HG03571 (cell line): ENCODE measurements around the gene AMOTL2.

Source experiments
- ATAC-seq: cut with Tn5 transposase; IDR thresholded peaks from one replicate; pipeline ENCODE4 v1.9.1; 2021; ENCODE audit not compliant: unreplicated experiment

AMOTL2 gene

DNA sequence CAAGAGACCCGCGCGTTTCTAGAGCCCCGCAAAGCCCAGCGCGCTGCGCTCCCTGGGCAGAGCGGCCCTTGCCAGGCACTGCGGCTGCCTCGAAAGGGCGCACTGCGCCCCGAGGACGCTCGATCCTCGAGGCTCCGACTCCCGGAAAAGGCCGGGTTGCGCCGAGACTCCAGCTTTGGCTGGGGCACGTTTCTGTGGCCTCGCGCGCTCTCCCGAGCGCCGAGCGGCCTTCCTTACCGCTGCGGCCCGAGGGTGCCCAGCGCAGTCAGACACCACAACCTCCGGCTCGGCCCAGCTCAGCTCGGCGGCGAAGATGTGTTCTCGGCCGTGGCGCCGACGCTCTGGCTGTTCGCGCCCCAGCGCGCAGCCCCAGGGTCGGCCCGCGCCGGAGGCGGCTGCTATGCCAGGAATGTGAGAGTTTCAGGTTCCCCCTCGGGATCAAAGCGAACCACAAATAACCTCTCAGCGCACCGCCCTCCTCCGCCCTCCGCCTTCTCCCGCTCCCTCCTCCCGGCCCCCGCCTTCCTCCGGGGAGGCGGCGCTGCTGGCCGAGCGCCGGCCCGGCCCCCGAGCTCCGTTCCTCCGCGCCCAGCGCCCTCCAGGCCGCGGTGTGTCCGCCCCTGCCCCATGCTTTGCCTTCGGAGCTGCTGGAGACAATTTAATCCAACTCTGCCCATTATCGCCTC is at the start of gene AMOTL2:
TSS of gene AMOTL2 (minus strand) at position 343 of the 686 bp plus-strand sequence. CDS start 3,014 bp downstream, outside the sequence.
- no peak for ATAC-seq

DNA sequence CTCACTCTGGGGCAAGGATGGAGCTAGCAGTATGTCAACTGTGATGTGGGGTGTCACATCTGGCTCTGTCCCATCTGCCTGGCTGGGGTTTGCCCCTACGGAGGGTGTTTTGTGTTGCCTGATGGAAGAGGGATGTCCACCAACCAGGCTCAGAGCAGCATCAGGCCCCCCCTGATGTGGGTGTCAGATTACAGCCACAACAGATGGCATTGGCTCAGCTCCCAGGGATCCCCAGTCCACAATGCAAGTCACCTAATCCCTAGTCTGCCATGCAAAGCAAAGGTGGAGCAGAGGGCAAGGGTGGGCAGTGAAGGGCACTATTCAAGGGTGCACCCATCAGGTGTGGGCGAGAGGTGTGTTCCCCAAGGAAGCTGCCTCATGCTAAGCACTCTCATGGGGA is 48.9 kb upstream of the AMOTL2 start:
- no peak for ATAC-seq

DNA sequence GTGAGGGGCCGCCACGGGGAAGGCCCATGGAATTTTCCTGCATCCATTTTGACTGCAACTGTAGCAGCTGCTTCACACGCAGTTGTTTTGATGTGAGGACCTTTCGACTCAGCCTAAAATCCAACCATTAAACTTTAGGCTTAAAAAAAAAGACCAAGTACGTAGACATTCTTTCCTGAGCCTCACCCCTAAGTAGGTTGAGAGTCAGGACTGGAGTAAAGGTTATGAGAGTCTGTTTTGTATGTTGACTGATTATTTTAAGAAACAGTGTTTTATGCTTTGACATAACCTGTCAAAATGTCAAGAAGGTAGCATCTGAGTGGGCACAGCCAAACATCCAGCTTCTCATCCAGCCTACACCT is 45.7 kb upstream of the AMOTL2 start:
- no peak for ATAC-seq

DNA sequence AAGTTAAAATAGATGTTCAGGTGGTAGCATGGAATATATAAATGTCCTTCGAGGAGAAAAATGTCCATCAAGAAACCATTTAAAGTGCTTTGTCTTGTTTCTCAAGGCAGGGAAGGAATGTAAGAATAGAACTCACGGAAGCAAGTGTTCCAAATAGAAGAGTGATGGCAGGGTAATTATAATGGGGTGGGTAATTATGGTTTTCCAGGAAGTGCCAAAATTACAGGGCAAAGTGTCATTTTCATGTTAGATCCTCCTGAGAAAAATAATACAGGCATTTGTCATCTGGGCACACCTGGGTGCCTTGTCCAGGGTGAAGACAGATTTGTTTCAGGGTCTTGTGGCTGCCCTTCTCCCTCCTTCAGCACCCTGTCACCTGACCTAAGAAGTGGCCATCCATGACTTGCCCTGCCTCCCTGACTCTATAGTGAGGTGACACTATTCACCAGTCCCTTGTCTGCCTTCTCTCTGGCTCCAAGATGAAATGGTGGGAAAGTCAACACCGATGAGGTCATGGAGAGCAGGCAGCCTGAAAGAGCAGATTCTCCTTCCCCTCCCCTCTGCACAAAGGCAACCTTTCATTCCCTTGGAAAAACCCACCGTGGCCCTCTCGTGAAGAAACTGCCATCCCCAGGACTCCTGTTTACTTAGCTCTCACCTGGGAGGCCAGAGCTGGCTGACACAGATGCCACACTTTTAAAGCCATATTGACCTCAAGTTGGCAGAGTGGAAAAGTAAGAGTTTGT is 45.1 kb upstream of the AMOTL2 start:
- ATAC-seq, result no peak

DNA sequence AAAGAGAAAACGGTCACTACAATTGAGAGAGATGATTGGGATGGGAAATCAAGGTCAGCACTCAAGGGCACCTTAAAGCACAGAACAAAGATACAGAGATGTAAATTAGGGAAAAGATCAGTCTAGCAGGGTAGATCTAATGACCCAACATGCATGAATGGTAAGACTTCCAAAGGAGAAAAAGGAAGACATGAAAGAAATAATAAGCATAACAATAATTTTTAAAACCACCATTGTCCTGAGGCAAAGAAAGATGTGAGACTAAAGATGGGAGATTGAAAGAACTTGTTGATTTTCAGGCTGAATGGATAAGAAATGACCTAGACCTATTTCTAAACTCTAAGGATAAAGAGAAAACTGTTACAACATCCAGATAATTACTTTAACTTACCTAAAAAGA is 34.8 kb upstream of the AMOTL2 start:
- ATAC-seq, result no peak

DNA sequence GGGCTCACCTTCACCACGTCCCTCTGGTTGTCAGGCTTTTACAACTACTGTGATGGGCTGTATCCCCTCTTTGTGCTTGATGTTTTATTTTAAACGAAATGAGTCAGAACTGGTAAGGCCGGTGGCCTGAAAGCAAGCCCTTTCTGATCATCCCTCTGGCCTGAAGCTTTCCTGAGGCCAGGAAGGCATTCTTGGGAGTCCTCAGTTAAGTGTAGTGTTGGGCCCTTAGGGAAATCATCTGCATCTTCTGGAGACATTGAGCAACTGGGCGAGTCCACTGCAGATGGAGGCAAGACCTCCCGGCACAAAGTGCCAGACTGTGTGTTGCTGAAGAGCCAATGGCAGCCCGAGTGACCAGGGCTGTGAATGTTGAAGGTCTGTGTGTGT is 33.0 kb upstream of the AMOTL2 start:
- ATAC-seq, result no peak

DNA sequence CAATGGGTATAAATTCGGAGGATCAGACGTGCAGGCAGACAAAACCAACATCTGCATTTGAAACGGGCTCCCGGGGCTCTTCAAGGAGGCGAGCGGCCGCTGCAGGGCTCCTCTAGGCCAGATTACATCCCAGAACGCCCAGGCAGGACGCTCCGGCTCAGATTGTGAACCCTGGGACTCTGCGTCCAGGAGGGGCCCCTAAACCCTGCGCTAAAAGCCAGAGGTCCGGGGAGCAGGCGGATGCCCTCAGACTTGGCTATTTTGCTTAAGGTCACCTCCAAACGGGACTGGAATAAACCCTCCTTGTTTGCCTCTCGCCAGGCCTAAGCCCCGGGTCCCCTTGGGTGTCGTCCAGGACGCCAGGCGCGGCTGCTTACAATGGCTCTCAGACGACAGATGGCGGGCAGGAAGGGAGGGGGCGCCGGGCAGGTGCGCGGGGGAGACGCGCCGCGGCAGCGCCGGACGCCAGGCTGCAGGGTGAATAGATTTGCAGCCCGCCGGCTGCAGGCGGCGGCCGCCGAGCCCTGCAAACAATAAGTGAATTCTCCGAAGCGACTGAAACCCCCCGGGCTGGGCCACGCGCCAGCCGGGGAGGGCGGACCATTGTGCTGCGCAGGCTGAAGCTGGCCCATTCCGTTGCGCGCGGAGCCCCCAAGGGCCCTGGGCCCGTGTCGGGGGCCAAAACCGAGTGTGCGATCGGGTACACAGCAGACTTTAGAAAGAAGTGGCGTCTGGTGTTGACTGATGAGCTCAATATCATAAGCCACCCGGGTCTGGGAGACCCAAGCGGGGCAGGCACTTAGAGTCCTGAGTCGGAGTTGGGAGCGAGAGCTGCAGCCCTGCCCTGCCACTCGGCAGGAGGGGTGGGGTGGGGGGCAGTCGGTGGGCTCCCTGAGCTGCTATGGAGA is 32.3 kb upstream of the AMOTL2 start:
- no peak for ATAC-seq

DNA sequence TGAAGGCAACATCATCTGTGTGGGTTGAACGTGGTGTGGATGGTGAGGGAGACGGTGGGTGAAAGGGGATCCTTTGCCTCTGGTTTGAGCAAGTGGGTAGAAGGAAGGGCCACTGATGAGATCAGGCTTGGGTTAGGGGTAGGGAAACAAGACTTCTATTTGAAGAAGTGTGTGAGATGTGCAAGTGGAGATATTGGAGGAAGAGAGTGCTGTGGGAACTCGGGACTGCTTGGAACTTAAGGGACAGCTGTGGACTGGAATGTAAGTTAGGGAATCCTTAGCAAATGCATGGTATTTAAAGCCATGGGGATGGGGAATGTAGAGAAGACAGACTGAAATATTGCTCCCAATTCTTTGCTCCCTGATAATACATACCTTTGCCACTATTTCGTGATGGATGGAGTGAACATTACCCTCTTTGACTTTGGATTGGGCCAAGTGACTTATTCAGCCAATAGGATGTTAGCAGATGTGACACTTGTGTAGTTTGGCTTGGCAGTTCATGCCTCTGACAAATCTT is 30.2 kb upstream of the AMOTL2 start:
- no peak for ATAC-seq

DNA sequence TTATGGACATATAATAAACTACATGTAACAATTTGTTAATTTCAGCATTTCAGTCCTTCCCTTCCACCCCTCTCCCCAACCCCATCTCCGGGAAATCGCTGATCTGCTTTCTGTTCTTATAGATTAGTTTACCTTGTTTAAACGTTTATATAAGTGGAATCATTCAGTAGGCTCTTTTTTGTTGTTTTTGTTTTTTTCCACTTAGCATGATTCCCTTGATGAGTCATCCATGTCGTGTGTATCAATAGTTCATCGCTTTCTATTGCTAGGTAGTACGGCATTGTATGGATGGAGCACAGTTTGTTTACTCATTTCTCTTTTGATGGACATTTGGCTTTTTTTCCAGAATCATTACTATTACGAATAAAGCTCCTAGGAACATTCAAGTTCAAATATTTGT is 23.5 kb upstream of the AMOTL2 start:
- no peak for ATAC-seq

DNA sequence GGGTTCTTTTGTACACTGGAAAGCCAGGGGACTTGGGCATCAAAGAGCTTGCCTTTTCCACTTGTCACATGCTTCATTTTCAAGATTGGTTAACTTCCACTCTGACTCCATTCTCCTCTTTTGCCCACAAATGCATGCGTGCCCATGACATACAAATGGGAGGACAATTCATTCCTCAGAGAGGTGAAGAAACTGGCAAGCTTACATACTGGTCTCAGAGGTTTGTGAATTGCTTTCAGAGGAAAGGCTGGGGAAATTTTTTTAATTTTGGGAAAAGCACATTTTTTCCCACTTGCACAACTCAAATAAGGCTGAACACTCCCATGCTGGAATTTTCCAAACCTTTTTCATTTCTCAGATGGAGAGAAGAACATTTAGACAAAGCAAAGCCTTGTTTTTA is 20.9 kb upstream of the AMOTL2 start:
- ATAC-seq, result no peak

DNA sequence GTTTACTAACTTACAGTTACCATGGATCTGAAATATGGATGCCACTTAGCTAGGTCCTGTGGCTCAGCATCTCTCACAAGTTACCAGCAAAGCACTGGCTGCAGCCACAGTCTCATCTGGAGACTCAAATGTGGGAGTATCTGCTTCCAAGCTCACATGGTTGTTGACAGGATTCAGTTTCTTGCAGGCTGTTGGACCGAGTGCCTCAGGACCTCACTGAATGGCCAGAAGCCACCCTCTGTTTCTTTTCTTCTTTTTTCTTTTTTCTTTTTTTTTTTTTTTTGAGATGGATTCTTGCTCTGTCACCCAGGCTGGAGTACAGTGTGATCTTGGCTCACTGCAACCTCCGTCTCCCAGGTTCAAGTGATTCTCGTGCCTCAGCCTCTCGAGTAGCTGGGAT is 20.1 kb upstream of the AMOTL2 start:
- ATAC-seq, result no peak

DNA sequence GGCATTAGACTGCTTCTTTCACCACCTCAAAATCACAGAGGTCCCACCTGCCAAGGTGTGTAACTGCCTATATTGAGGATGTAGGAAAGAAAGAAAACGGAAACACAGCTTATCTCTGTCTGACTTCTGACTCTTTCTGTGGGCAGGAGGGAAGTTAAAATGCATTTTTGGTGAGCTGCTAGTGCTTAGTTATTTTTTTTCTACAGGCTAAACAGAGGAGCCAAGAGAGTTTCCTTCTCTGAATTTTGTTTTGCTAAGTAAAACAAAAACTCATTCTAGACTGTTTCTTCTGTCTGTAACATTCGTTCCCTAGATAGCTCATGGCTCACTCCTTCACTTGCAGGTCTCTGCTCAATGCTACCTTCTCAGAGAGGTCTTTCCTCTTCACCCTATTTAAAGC is 18.8 kb upstream of the AMOTL2 start:
- no peak for ATAC-seq

DNA sequence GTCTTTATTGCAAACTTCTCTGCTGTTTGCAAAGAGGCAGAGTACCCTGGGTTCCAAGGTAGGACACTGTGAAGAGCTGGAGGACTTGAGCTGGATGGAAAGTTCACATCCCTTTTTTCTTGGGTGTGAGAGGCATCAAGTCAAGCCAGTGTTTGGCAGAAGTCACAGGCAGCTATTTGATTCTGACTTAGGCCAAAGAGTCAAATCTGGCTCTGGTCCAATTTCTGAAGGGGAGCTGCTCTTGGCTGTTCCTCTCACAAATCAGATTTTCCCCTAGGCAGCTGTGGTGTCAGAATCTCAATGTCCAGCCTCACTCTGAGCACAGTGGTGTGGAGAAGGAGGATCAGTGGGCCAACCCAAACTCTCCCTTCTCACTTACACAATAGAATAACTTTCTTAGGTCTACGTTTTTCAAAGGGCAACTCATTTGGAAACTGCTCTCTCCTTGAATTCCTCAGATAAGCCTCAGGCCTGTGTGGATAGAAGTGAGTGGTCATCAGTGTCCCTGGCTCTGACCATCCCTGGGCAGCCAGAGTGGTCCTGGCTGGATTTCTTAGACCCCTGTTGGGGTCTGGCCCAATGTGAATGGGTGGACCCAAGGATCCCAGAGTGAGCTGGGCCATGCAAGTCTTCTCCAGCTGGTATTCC is 18.2 kb upstream of the AMOTL2 start:
- no peak for ATAC-seq

DNA sequence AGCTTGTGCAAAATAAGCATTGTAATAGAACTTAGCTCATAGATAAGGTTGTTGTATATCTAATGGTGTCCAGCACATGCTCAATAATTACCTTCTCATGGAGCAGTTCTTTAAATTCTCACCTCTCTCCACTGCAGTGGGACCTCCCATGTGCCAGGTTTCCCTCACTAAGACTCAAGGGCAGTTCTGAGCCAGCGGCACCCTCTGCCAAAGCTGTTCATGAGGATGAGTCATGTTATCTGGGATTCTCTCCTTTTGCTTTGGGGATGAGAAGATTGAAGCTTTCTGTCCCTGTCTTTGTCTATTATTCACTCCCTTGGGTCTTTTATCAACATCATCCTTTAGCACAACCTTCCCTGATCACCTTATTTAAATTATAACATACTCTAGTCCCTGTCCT is 15.6 kb upstream of the AMOTL2 start:
- no peak for ATAC-seq

DNA sequence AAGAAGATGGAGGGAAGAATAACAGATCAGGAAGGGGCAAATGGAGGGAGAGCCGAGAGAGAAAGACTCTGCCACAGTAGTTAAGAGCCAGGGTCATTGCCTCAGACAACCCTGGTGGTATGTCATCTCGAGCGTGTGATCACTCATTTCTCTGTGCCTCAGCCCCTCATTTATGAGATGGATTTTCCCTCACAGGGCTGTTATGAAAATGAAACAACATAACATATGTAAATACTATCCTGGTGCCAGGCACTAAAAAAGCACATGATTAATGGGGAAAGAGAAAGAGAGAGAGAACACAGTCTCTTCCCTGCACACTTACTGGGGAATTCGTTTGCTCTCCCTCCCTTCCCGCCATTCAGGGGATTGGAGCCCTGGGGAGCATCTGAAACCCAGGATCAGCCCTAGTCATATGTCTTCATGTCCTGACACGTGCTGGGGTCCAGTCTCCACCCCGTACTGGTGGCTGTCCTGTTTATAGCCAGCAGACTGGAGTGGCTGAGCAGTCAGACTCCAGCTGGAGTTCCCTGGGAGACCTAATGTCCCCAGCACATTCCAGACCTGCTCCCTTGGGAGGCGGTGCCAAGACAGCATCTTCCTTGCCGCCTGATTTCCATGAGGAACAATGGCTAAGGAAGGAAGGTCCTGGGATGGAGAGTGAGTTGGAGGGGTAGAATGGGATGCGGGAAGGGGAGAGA is 14.7 kb upstream of the AMOTL2 start:
- ATAC-seq, result no peak

DNA sequence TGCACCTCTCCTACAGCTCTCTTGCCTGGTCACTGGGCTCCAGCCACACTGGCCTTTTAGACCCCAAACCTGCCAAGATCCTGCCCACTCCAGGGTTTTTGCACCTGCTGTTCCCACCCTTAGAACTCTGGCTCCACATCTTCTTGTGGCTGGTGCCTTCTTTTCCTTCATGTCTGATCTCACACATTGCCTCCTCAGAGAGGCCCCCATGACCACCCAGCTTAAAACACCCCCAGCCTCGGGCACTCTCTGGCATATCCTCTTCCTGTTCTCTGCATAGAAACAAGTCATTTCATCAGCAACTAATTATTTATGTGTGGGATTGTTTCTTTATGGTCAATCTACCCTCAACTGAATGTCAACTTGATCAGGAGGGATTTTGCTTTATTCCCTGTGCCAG is 14.0 kb upstream of the AMOTL2 start:
- no peak for ATAC-seq

DNA sequence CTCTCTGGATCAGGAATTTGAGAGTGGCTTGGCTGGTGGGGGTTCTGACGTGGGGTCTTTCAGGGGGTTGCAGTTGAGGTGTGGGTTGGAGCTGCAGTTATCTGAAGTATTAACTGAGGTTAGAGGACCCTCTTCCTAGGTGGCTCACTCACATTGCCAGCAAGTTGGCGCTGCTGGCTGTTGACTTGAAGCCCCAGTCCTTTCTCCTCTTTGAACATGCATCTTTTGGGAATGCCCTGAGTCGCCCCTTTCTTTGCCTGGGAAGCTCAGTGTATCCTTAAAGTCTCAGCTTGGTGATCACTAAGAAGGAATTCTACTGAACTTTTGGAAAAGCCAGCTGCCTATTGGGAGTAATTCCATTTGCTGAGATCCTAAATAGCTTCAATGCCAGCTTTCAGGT is 13.0 kb upstream of the AMOTL2 start:
- ATAC-seq, result no peak

DNA sequence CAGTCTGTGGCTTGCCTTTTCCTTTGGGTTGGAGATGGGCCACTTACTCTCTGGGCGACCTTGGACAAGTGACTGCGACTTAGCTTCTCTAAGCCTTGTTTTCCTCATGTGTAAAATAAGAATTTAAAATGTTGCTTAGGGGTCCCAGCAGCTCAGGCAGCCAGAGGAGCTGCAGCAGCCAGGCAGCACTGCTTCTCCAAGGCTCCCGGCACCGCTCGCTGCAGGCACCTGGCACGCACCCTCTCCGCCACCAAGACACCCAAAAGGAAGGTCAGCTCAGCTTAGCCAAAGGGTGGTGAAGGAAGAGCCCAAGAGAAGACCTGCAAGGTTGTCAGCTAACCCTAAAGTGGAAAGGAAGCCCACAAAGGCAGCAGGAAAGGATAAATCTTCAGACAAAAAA is 10.7 kb upstream of the AMOTL2 start:
- ATAC-seq, result no peak

DNA sequence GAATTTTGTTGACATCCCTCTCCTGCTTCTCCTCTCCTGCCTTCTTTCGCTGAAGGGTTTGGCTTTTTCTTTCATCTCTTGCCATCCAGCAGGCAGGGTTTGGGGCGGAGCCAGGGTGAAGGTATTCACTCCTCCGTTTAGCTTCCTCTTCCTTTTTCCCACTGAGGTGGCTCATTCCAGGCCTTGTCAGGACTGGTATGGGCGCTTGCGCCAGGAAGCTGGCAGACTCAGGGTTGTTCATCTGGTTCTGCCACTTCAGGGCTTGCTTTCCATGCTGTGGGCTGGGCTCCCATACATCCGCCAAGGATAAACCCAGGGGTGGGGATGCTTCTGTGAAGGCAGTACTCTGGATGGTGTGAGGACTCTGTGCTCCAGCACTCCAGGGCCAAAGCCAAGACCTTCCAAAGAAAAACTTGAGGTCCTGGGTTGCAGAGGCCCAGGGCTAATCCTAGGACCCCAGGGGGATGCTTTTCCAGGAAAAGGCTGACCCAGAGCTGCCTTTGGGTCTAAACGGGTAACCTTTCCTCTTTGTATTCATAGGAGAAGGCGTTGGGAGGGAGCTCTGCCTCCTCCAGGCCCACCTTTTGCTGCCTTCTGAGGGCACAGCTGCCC is 7.7 kb upstream of the AMOTL2 start:
- no peak for ATAC-seq

DNA sequence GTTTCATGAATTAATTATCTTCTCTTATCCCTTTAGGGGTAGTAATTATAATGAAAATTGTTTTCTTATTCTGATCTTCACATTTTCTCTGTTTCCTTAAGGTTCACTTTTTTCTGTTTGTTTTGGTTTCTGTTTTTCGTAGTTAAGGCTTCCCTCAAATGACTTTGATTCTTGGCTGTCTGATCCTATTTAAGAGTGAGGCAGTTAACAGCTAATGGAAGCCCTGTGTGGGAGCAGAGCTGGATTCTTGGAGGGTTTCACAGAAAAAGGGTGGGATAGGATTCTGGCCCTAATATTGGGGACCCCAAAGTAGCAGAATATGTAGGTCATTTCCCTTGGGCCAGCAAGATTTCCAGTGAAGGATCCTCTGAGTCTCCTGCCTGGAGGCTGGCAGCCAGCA is 6.8 kb upstream of the AMOTL2 start:
- no peak for ATAC-seq
